ENCODE measurements around the gene AFF3.

AFF3 gene

GRCh38 chr2:99825630-99826029 lies 316.8 kb downstream of the AFF3 start:
- no peak for DNase-seq (ENCODE audit: extremely low spot score)
- TF ChIP-seq PKNOX1 (IDR thresholded peaks at IDR 0.05) (no peak), ARNT (IDR thresholded peaks at IDR 0.05) (no peak), TARDBP (IDR thresholded peaks at IDR 0.05) (no peak), SP1 (IDR thresholded peaks at IDR 0.05) (no peak), FOXK2 (IDR thresholded peaks at IDR 0.05) (no peak), FOXA1 (IDR thresholded peaks at IDR 0.05) (no peak), HDGF (IDR thresholded peaks at IDR 0.05; ENCODE audit: borderline replicate concordance) (no peak), NFRKB (IDR thresholded peaks at IDR 0.05) (no peak), FOXM1 (IDR thresholded peaks at IDR 0.05; ENCODE audit: borderline replicate concordance) (no peak), SUZ12 (IDR thresholded peaks at IDR 0.05) (no peak)
- ChIA-PET CTCF (no interaction called here), POLR2A (no interaction called here)

- CTCF ChIA-PET, result no interaction called here
- TF ChIP-seq FOXM1 (IDR thresholded peaks at IDR 0.05; ENCODE audit: borderline replicate concordance) (no peak), HDGF (IDR thresholded peaks at IDR 0.05; ENCODE audit: borderline replicate concordance) (no peak), SUZ12 (IDR thresholded peaks at IDR 0.05) (no peak), ZNF384 (IDR thresholded peaks at IDR 0.05) (no peak), BHLHE40 (IDR thresholded peaks at IDR 0.05; ENCODE audit: borderline replicate concordance) (no peak), FOXA1 (IDR thresholded peaks at IDR 0.05) (no peak), SP1 (IDR thresholded peaks at IDR 0.05) (no peak), PKNOX1 (IDR thresholded peaks at IDR 0.05) (no peak), NFRKB (IDR thresholded peaks at IDR 0.05) (no peak), CTBP1 (IDR thresholded peaks at IDR 0.05; ENCODE audit: borderline replicate concordance) (no peak), L3MBTL2 (conservative IDR thresholded peaks at IDR 0.05) (no peak), FOXK2 (IDR thresholded peaks at IDR 0.05) (no peak), ELF4 (IDR thresholded peaks at IDR 0.05) (no peak), TARDBP (IDR thresholded peaks at IDR 0.05) (no peak), ARNT (IDR thresholded peaks at IDR 0.05) (no peak), LEF1 (IDR thresholded peaks at IDR 0.05; ENCODE audit: borderline replicate concordance) (no peak)
- no peak for DNase-seq (ENCODE audit: extremely low spot score)
- POLR2A ChIA-PET, result no interaction called here
Measured at GRCh38 chr2:99824758-99825157, 317.6 kb downstream of the AFF3 start.

- TF ChIP-seq SP1 (IDR thresholded peaks at IDR 0.05), result no peak
- no peak for TF ChIP-seq FOXM1 (IDR thresholded peaks at IDR 0.05; ENCODE audit: borderline replicate concordance)
- no peak for TF ChIP-seq ELF4 (IDR thresholded peaks at IDR 0.05)
- no peak for TF ChIP-seq LEF1 (IDR thresholded peaks at IDR 0.05; ENCODE audit: borderline replicate concordance)
- TF ChIP-seq L3MBTL2 (conservative IDR thresholded peaks at IDR 0.05), result no peak
- no peak for TF ChIP-seq BHLHE40 (IDR thresholded peaks at IDR 0.05; ENCODE audit: borderline replicate concordance)
- TF ChIP-seq PKNOX1 (IDR thresholded peaks at IDR 0.05), result no peak
- no peak for TF ChIP-seq FOXK2 (IDR thresholded peaks at IDR 0.05)
- no peak for TF ChIP-seq CTBP1 (IDR thresholded peaks at IDR 0.05; ENCODE audit: borderline replicate concordance)
- TF ChIP-seq SUZ12 (IDR thresholded peaks at IDR 0.05), result no peak
- no peak for TF ChIP-seq ZNF384 (IDR thresholded peaks at IDR 0.05)
- TF ChIP-seq FOXA1 (IDR thresholded peaks at IDR 0.05), result no peak
- TF ChIP-seq ARNT (IDR thresholded peaks at IDR 0.05), result no peak
- ChIA-PET POLR2A (no interaction called here), CTCF (no interaction called here)
- DNase-seq (ENCODE audit: extremely low spot score), result no peak
Measured at GRCh38 chr2:99822474-99823207, 319.7 kb downstream of the AFF3 start.

GRCh38 chr2:99821984-99822383 lies 320.4 kb downstream of the AFF3 start:
- TF ChIP-seq CTBP1 (IDR thresholded peaks at IDR 0.05; ENCODE audit: borderline replicate concordance), result no peak
- TF ChIP-seq ZNF384 (IDR thresholded peaks at IDR 0.05), result no peak
- TF ChIP-seq FOXK2 (IDR thresholded peaks at IDR 0.05), result no peak
- TF ChIP-seq NFRKB (IDR thresholded peaks at IDR 0.05), result no peak
- POLR2A ChIA-PET, result no interaction called here
- DNase-seq (ENCODE audit: extremely low spot score), result no peak
- CTCF ChIA-PET, result interaction anchor here (1.0 kb wide), 1 partner anchor 263 kb away, joined by 4 read pairs; no protein-coding TSS in a partner anchor

- no peak for DNase-seq (ENCODE audit: extremely low spot score)
- CTCF ChIA-PET, result interaction anchor here (1.0 kb wide), 1 partner anchor 262 kb away, joined by 4 read pairs; no protein-coding TSS in a partner anchor
- POLR2A ChIA-PET, result no interaction called here
- TF ChIP-seq LEF1 (IDR thresholded peaks at IDR 0.05; ENCODE audit: borderline replicate concordance), result no peak
- no peak for TF ChIP-seq ELF4 (IDR thresholded peaks at IDR 0.05)
- no peak for TF ChIP-seq TARDBP (IDR thresholded peaks at IDR 0.05)
- TF ChIP-seq SUZ12 (IDR thresholded peaks at IDR 0.05), result no peak
- TF ChIP-seq HDGF (IDR thresholded peaks at IDR 0.05; ENCODE audit: borderline replicate concordance), result no peak
- no peak for TF ChIP-seq ZNF384 (IDR thresholded peaks at IDR 0.05)
- TF ChIP-seq CTBP1 (IDR thresholded peaks at IDR 0.05; ENCODE audit: borderline replicate concordance), result no peak
Measured at GRCh38 chr2:99821572-99821971, 320.8 kb downstream of the AFF3 start.

GRCh38 chr2:99821039-99821438 lies 321.4 kb downstream of the AFF3 start:
- DNase-seq (ENCODE audit: extremely low spot score), result no peak
- TF ChIP-seq HDGF (IDR thresholded peaks at IDR 0.05; ENCODE audit: borderline replicate concordance) (no peak), L3MBTL2 (conservative IDR thresholded peaks at IDR 0.05) (no peak), SUZ12 (IDR thresholded peaks at IDR 0.05) (no peak), ARNT (IDR thresholded peaks at IDR 0.05) (no peak)
- CTCF ChIA-PET, result interaction anchor here (1.0 kb wide), 1 partner anchor 262 kb away, joined by 4 read pairs; no protein-coding TSS in a partner anchor
- POLR2A ChIA-PET, result no interaction called here

Data from HEK293T (cell line).